GM19099 (cell line): Measurements from ENCODE around the gene POLR1A.

Source experiments
- POLR2A ChIP-seq: IDR thresholded peaks from 3 replicates; pipeline ENCODE4 v1.6.1; 2011; ENCODE audit warnings: low read depth; ENCODE audit not compliant: insufficient read length; ENCODE audit errors: extremely low read depth

Gene POLR1A

GRCh38 chr2:86055314-86055713 lies 50.4 kb downstream of the POLR1A start:
- no peak for TF ChIP-seq POLR2A

DNA sequence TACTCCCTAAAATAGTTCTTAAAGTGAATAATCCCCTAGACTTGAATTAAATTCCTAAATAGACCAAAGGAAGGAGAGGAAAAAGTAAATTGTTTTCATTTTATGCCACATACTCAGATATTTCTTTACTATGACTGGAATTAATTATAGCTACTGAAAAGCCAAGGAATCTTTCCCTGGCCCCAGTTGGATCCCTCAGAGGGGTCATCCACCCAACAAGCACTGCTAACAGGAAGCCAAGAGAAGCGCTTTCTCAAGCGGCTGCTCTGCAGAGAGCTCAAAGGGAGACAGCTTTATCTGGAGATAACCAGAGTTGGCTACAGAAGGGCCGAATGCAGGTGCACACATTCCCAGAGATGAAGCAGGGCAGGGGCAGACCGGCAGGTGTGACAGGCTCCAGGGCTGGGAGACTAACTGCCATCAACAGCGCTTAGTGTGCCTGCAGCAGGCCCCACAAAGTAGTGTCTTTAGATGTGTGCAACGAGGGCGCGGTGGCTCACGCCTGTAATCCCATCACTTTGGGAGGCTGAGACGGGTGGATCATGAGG lies 51.1 kb downstream of the POLR1A start:
- no peak for TF ChIP-seq POLR2A

GRCh38 chr2:86053166-86053565 lies 52.5 kb downstream of the POLR1A start:
- no peak for TF ChIP-seq POLR2A

- TF ChIP-seq POLR2A: no peak
These were observed 53.0 kb downstream of the POLR1A start for GRCh38 chr2:86052676-86053075.

- TF ChIP-seq POLR2A: no peak
These were observed 53.4 kb downstream of the POLR1A start for GRCh38 chr2:86052265-86052664.

DNA sequence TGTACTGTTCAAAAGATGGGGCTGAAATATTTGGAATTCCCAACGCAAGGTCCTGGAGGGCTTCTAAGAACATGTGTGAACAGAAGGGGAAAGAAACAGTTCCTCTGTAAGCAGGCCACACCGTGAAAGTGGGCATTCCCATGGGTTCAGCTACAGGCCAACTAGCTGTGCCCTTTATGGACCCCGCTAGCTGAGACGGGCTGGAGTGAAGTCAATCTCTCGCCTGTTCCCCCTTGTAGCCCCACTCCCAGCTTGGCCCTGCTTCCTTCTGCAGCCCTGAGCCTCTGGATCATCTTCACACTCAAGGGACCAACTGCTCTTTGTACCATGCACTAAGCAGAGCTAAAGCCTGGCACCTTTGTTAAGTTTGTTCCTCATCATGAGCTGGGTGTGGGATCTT lies 55.4 kb downstream of the POLR1A start:
- no peak for TF ChIP-seq POLR2A

DNA sequence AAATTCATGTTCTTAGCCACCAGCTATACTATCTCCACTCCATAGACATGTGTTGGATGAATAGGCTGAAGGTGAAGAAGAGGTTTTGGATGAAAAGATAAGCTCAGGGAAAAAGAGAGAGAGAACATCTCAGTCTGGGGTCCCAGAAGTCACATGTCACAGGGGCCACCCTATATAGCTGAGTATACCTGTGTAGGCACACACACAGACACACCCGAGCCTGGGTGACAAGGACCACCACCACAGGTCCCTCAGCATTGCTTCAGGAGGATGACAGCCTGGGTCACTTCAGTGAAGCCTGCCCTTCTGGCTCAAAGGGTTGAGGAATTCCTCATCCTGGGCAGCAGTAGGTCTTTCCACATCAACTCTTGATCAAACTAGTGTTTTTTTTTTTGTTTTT lies 56.2 kb downstream of the POLR1A start:
- no peak for TF ChIP-seq POLR2A

DNA sequence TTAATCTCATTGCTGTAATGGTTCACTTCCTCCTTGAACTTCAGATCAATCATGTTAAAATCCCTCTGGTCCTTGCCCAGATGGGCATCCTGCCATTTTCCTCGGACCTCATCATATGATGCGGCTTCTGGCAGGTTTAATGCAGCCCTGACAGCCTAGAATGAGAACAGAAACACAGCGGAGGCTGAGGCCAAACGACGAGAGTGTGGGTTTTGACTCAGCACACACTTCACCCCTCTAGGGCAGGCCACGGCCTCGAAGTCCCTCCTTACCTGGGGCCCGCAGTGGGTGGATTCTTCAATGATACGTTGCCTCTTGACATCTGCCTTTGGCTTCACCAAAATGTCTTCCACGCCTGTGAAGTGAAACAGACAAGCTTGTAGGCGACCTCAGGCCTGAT lies 56.8 kb downstream of the POLR1A start:
- TF ChIP-seq POLR2A: no peak

GRCh38 chr2:86048383-86048701 lies 57.3 kb downstream of the POLR1A start:
- TF ChIP-seq POLR2A: no peak

- TF ChIP-seq POLR2A: no peak
These were observed 57.9 kb downstream of the POLR1A start for GRCh38 chr2:86047575-86048382.

DNA sequence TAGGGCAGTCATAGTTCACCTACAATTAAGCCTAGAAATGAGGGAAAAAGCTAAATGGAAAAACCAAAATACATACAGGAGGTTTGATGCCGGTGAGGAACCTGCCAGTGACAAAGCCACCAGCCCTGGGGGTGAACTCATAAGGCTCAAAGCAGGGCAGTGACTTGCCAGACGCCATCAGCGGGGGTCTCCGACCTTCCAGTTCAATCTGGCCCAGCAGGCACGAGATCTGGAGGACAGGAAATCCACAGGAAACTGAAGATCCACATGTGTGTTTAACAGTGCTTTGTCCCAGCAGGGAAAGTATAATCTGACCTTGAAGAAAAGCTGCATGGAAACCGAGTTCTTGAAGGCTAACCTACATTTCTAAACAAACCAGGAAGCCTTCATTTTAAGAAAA lies 60.1 kb downstream of the POLR1A start:
- TF ChIP-seq POLR2A: no peak

DNA sequence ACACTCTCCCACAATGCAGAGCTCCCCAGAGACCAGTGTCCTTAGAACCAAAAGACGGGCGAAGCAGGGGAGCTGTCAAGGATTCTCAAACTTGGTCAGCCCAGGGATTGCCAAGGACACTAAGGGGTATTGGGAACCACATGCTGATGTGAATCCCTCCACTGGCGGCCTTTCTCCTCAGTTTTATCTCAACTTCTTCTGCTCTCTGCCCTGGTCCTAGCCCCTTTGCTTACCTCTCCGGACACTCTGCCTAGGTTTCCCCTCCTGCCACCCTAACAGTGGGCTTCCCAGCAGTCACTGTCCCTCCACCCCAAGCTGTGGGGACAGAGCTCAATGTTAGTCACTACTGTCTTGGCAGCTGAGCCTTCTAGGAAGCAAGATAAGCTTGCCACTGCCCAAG lies 61.1 kb downstream of the POLR1A start:
- TF ChIP-seq POLR2A: no peak

- no peak for TF ChIP-seq POLR2A
These were observed 61.6 kb downstream of the POLR1A start for GRCh38 chr2:86044045-86044444.

GRCh38 chr2:86042256-86043168 lies 63.2 kb downstream of the POLR1A start:
- no peak for TF ChIP-seq POLR2A

GRCh38 chr2:86039963-86040655 lies 65.6 kb downstream of the POLR1A start:
- no peak for TF ChIP-seq POLR2A
